H1 (cell line): ENCODE data around the gene UBE2L6. TPM values are rescaled to one million over a fixed set of nuclear protein-coding genes. Genes with fewer than 3 reads are reported as not detected.
A peak's percentile ranks its signal among the peaks of the same experiment; 100 is the strongest.

Experiments
- CHD1 ChIP-seq: IDR thresholded peaks from 2 replicates; pipeline ENCODE4 v1.6.1; 2012; ENCODE audit warnings: low read depth, low read length, improper control_type of control experiment
- CHD7 ChIP-seq: fragments of 300-600 bp; sonication (generic); IDR thresholded peaks from 2 replicates; pipeline ENCODE4 v1.7.1; 2012; ENCODE audit warnings: low read length, moderate library complexity, mild to moderate bottlenecking, inconsistent platforms; ENCODE audit not compliant: insufficient replicate concordance
- FOSL1 ChIP-seq: IDR thresholded peaks from 2 replicates; pipeline ENCODE4 v1.6.1; 2011; ENCODE audit warnings: mild to moderate bottlenecking, low read depth, low read length, moderate library complexity; ENCODE audit not compliant: insufficient read depth
- HDAC2 ChIP-seq, 2 experiments: fragments of 300-600 bp in 1 of 2; sonication (generic) in 1 of 2; IDR thresholded peaks; 2 replicates each; pipeline ENCODE4 v1.6.1; 2011 to 2012; ENCODE audit warnings: low read depth in 2 of 2, low read length in 2 of 2, mild to moderate bottlenecking in 2 of 2, moderate library complexity in 2 of 2, borderline replicate concordance in 1 of 2, inconsistent platforms in 1 of 2
- JUND ChIP-seq: IDR thresholded peaks from 2 replicates; pipeline ENCODE4 v1.6.1; 2011; ENCODE audit warnings: mild to moderate bottlenecking, improper control_type of control experiment, low read length
- KDM4A ChIP-seq: IDR thresholded peaks from one replicate; pipeline ENCODE4 v1.7.1; 2012; ENCODE audit warnings: low read depth, mild to moderate bottlenecking, moderate library complexity, low read length, inconsistent platforms; ENCODE audit not compliant: severe bottlenecking
- POLR2AphosphoS5 ChIP-seq: IDR thresholded peaks from 2 replicates; pipeline ENCODE4 v1.6.1; 2011; ENCODE audit warnings: low read depth, low read length
- SP1 ChIP-seq: IDR thresholded peaks from 2 replicates; pipeline ENCODE4 v1.6.1; 2011; ENCODE audit warnings: low read depth, low read length
- TAF1 ChIP-seq: IDR thresholded peaks from 2 replicates; pipeline ENCODE4 v1.6.1; 2011; ENCODE audit warnings: mild to moderate bottlenecking, low read depth, low read length
- TCF12 ChIP-seq: IDR thresholded peaks from 2 replicates; pipeline ENCODE4 v1.6.1; 2011; ENCODE audit warnings: low read depth, mild to moderate bottlenecking, low read length
- polyA plus RNA-seq, 7 experiments: library from polyadenylated mRNA; depleted of rRNA in 3 of 7; stranded (reverse) in 5 of 7; unstranded in 2 of 7; fragments of >200 nt in 5 of 7; fragments of 200-250 nt in 2 of 7; gene quantifications; 1 replicate in 5 of 7; 2 replicates in 1 of 7; 4 replicates in 1 of 7; pipeline versions ENCODE4 v1.2.1 to v1.2.3, GENCODE V29; 2011 to 2013; ENCODE audit warnings: missing spikeins in 2 of 7, mixed read lengths in 2 of 7
- total RNA-seq: library from RNA; stranded (reverse); fragmentation: NEBNext Ultra II Directional; extraction: Animal tissue kit (Norgen Biotek cat#: 25700); gene quantifications from 2 replicates; pipeline ENCODE4 v1.2.1, GENCODE V29; 2021

UBE2L6 gene
- total and polyA plus RNA-seq, 2 of the 8 experiments (the other 6 are each of a cell fraction or from before 2014, with no cell fraction given): 67.8 to 89.2 TPM

- TF ChIP-seq CHD7 (no peak), JUND (no peak), HDAC2 (IDR thresholded peaks at IDR 0.05; ENCODE audit: borderline replicate concordance in 1 of 2, low read depth in 2 of 2, low read length in 2 of 2) (peak in 1 of 2 experiments; percentile 69; a peak in 1 of 4 replicates), CHD1 (no peak), POLR2AphosphoS5 (peak; percentile 43), FOSL1 (no peak), KDM4A (no peak), TCF12 (no peak), SP1 (peak; percentile 72), TAF1 (peak; percentile 68; the same call in 1 of the 2 replicates)
Observed at GRCh38 chr11:57530596-57531507, 36.6 kb downstream of the UBE2L6 start, which contains the start of gene TIMM10 (continued).
